ENCODE results near the gene RASSF1.
"Not testable (repeated sequence)": the region's sequence is repeated elsewhere in the genome, so short reads cannot be mapped to it uniquely, and the experiment has no call there.

RASSF1 gene

DNA sequence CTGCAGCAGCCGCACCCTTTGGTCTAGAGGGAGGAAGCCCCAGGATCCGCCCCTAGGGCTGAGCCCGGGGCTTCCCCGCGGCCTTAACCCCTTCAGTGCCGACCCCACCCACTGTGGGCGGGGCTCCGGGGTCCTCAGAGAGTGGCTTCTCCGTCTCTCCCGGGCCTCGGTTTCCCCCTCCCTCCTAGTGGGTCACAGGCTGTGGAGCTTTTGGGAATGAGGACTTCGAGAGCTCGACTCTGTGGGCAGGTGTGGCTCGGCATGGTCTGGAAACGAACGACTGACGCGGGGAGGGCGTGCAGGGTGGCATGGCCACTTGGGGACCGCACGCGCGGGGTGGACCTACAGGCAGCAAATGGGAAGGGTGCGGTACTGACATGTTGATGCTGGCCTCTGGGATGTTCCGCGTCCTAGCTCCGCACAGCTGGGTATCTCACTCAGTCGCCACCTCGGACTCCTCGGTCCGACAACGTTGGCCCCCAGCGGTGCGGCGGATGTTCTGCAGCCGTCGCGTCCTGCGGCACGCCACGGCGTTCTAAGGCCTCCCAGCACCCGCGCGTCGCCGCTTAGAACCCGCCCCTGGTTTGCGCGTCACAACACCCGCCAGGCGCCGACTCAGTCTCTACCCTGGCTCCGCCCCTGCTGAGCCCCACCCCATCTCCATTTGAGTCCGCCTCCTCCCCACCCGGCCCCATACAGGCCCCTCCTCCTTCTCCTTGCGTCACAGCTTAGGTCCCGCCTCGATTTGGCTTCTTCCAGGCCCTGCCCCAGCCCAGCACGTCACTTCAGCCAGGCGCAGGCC is 41.6 kb downstream of the RASSF1 start, which contains the start of the genes HYAL3 and NAA80:
HYAL3 (minus strand) TSS at position 570 of the 802 bp plus-strand sequence. CDS start 3,803 bp downstream, outside the sequence.
NAA80 (minus strand) TSS at position 570 of the 802 bp plus-strand sequence. CDS start 1,942 bp downstream, outside the sequence.
- peak; percentile 93 for DNase-seq

DNA sequence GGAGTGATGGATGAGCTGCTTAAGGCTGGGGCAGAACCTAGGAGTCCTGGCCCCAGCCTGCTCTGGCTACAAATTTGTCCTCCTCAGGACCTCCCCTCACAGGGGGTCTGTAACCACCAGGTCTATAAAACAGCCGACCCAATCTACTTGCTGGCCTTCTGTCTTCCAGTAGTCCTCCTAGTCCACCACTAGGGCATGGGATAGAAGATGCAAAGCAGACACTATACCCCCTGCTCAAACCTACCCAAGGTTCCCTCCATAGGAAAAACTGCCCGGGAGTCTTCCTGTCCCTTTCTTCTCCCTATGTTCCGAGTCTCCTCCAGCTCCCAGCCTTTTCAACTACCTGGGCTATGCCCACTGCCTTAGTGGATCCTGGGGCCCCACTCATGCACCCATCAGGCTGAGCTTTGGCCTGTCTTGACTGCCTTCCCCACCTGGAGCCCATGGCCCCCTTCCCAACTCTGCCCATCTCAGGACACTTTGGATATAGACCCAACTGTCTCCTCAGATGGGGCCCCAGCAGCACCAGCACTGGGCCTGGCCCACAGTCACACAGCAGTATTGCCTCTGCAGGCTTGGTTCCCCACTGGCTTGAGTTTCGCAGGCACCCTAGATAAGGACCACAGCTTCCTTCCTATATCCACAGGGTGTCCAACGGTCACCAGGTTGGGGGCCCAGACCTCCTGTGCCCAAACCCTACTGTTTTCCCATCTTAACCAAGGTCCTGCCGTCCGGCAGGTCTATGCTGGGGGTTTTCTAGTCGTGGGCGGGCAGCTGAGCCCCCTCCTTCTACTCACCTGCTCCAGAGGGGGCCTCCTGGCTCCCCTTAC is 42.5 kb downstream of the RASSF1 start:
- DNase-seq, result no peak

GRCh38 chr3:50297384-50297775 is 43.3 kb downstream of the RASSF1 start:
- DNase-seq, result no peak

DNA sequence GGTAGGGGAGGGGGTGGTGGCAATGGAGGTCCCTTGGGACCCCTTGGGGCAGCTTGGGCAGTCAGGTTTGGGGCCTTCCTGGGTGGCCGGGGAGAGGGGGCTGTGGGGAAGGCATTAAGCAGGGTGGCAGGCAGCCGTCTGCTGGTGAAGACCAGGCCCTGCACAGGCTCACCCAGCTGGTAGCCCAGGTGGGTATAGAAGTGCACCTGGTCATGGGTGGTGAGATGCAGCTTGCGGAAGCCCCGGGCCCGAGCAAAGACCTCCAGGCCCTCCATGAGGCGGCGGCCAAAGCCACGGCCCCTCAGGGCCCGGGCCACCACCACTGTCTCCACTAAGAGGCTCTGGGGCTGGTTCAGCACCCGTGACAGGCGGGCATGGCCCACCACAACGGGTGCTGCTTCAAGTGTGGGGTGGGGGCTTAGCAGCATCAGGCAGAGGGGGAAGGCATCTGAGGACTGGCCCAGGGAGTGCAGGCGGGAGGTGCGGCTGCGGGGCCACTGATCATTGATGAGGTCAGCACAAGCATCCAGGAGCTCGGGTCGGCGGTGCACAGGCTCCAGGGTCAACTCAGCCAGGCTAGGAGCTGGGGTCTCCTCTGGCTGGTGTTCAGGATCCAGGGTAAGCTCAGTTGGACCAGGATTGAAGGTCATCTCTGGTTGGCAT is 43.8 kb downstream of the RASSF1 start:
- no peak for DNase-seq

DNA sequence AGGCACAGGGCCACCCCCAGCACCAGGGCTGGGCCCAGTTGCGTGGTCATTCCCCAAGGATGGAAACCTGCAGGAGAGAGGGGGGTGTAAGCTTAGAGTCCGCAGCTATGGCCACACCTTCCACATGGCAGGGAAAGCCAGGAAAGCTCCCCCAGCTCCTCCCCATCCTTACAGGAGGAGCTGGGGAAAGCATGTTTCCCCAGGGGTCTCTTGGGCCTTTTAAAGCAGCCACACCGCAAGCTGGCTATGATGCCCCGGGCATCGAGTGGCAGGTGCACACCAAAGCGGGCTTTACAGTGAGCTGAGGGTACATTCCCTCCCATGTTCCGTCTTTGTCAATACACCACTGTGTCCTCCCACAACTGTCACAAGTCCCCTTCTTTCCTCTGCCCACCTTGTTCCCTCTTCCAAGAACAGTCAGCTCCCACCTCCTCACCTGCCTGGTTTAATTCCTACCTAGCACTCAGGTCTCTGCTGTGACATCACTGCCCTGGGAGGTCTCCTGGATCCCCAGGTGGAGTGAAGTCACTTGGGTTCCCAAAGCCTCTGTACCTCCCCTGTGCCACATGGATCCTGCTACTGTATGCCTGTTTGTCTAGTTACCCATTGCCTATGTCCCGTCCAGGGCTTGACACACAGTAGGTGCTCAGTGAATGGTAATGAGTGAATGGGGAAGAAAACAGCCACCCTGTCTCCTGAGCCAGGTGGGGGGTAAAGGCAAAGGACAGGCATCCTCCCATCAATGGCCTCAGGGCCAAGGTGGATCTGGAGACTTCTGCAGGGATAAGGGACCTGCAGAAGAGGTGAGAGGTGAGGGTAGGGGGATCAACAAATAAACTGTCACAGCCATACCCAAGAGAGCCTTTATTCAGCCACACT is 44.8 kb downstream of the RASSF1 start:
- no peak for DNase-seq

DNA sequence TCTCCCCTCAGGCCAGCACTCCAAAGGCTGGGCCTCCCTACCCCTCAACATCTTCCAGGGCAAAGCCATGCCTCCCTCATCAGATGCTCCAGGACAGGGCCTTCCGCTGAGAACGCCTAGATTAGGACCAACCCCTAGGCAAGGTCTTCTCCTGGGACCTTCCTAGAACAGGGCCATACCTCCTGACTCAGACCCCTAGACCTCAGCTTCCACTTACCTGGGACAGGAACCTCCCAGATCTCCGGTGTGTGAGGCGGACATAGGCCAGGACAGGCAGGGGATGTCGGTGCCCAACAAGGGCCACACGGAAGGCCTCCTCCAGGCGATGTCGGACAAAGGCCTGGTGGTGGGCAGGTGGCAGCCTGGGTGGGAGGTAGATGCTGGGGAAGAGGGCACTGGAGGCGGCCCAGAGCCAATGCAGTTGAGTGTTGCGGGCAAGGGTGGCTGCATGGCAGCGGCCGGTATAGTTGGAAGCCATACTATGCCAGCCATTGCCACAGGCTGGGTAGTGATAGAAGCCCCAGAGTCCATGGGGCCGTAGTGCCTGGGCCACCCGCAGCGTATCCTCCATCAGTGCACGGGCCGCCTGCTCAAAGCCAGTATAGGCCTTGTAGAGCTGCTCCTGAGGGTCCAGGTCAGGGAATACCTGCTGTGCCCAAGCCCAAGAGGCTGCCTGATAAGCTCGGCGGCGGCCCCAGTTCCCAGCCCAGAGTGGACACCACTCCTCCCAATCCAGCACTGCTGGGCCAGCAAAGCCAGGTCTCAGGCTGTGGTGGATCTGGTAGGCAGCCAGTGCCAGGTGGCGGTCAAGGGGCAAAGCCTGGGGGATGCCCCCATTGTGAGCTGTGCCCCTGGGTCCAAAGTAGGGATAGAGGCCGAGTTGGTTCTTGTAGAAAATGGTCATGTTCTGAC is 45.9 kb downstream of the RASSF1 start:
- no peak for DNase-seq

GRCh38 chr3:50294089-50294488 is 46.5 kb downstream of the RASSF1 start:
- no peak for DNase-seq

GRCh38 chr3:50293079-50293801 is 47.4 kb downstream of the RASSF1 start:
- no peak for DNase-seq

GRCh38 chr3:50292159-50293078 is 48.2 kb downstream of the RASSF1 start, which contains the start of gene IFRD2:
TSS of gene IFRD2 (minus strand) at chr3:50292429. CDS start at chr3:50292274, 155 bp downstream.
- peak; percentile 89 for DNase-seq

- no peak for DNase-seq
These were observed 50.4 kb downstream of the RASSF1 start for GRCh38 chr3:50290161-50290641.

- DNase-seq, result no peak
These were observed 51.5 kb downstream of the RASSF1 start for GRCh38 chr3:50289130-50289529.

DNA sequence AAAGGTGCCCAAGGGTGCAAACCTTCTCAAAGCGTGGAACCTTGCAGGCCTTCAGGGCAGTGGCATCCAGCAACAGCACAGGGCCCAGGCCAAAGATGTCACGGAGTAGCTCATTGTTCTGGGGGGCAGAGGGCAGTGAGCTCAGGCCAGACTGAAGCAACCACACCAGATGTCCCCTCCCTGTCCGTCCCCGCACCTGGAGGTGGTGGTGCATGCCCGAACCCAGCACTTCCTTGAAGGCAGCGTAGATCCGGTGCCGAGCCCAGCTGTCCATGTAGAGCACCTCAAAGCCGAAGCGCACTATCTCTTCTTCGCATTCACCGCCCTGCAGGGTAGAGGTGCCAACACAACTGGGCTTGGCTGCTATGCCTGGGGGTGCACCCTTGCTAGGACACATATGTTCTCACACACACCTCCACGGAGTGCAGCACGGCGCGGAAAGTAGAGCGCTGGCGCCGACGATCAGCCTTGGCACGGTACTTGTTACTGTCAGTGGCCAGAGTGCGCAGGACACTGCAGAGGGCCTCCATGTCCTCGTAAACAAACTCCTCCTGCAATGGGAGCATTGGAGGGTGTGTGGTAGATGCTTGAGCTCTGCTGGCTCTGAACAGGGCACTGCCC is 52.1 kb downstream of the RASSF1 start:
- DNase-seq, result no peak

GRCh38 chr3:50287262-50287661 is 53.4 kb downstream of the RASSF1 start:
- DNase-seq, result no peak

DNA sequence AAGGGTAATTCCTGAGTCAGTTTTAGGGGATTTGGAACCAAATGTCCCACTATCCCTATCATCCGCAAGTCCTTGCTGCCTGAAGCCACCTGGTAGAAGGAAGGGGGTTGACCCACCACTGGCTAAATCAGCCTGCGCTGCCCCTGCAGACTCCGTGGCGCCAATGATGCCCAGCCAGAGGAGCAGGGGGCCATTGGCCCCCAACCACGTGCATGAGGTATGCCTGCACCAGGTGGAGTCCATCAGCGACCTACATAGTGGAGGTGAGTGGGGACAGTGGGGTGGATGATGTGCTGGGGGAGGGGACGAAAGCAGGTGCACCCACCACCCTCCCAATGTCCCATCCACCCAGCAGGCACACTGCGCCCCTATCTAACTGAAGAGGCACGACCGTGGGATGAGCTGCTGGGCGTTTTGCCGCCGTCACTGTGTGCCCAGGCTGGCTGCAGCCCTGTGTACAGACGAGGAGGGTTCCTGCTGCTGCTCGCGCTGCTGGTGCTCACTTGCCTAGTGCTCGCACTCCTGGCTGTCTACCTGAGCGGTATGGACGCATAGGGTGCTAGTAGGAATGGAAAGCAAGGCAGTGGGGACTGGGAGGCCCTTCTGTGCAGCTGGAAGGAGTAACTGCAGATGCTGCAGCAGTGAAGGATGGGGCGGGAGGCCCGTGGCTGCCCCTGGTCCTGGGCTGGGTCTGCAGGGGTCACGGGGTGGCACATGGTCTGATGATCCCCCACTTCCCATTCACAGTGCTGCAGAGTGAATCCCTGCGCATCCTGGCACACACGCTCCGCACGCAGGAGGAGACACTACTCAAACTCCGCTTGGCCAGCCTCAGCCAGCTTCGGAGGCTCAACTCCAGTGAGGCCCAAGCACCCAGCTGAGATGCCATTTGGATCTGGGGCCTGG is 54.1 kb downstream of the RASSF1 start:
- no peak for DNase-seq

DNA sequence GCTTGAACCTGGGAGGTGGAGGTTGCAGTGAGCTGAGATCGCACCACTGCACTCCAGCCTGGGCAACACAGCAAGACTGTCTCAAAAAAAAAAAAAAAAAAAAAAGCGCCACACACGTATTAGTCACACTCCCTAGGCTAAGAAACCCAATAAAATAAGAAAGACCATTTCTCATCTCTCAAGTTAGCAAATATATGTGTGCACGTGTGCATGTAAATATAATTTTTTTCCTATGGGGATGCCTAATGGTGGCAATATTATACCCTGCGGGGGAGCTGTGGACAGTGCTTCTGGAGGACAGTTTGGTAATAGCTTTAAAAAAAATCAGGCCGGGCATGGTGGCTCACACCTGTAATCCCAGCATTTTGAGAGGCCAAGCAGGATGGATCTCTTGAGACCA is 56.5 kb downstream of the RASSF1 start:
- DNase-seq, result not testable (repeated sequence)

Measured in NCI-H1105 treated with DMSO at 0.1 percent for 48 hours (cell line).